NOMO-1 treated with dmso at 0.1 percent for 144 hours (cell line): ENCODE results near the gene HYI.
"Not testable (repeated sequence)": the region's sequence is repeated elsewhere in the genome, so short reads cannot be mapped to it uniquely, and the experiment has no call there.

Experiments
- DNase-seq: peaks from one replicate; lab custom pipeline; 2025; ENCODE audit not compliant: unreplicated experiment; lab: John Stamatoyannopoulos, UW

HYI gene

DNA sequence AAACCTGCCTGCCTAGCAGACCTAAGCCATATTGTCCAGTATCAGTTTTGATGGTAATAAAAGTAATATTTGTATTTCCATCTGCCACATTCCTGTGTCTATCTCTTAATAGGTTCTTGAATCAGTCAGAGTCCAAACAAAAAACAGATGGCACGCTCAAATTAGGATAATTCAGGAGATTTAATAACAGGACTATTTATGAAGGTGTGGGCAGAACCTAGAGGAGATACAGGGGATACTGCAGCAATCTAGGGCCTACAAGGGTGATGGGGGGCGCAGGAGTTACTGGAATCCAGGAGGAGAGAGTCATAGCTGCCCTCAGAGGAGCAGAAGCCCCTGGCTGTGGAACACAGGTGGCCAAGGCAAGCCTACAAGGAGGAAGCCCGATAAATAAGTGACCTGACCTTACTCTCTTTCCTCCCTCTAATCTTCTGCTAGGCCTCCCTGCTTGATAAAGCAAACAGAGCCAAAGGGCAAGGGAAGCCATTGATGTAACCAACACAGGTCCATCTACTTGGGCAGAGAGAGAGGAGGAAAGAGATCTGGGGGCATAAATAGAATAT lies 11.9 kb upstream of the HYI start:
- DNase-seq: no peak

DNA sequence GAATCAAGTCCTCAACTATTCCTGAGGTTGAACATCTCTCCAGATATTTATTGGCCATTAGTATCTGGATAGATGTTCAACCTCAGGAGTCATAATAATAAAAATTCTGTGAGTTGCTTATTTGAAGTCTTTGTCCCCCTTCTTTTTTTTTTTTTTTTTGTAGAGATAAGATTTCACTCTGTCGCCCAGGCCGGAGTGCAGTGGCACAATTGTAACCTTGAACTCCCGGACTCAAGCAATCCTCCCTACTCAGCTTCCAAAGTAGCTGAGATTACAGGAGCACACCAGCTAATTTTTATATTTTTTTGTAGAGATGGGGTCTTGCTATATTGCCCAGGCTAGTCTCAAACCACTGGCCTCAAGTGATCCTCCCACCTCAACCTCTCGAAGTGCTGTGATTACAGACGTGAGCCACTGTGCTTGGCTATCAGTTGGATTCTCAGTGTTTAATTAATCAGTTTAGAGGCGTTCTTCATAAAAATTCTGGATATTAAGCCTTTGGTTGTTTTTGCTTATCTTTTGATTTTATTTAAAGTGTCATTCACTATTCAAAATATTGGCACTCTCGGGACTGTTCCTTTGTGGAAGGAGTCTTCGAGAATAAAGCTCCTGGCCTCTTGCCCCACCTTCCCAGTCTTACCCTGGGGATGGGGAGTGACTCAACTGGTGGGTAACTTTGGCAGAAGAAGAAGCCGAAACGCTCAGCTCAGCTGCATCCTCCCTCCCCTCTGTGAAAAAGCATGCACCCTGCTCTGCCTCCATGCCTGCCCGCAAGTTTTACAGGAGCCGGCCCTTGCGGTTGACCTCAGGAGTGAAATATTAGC lies 11.2 kb upstream of the HYI start:
- DNase-seq: no peak

DNA sequence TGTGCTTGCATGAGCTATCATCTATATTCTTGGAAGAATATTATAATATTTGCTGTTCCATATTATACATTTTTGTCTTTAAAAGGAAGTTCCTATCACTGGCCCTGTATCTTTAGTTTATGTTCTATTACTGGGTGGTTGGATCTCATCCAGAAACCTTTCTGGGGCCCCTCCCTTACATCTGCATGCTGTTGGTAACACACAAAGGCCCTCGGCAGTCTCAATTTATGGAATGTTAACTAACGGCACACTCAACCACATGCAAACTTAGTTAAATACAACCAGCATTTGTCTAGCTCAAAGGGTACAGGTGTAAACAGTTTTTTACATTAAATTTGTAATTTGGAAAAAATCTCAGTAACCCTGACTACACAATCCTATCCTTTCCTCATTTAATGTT lies 9.7 kb upstream of the HYI start:
- DNase-seq: no peak

DNA sequence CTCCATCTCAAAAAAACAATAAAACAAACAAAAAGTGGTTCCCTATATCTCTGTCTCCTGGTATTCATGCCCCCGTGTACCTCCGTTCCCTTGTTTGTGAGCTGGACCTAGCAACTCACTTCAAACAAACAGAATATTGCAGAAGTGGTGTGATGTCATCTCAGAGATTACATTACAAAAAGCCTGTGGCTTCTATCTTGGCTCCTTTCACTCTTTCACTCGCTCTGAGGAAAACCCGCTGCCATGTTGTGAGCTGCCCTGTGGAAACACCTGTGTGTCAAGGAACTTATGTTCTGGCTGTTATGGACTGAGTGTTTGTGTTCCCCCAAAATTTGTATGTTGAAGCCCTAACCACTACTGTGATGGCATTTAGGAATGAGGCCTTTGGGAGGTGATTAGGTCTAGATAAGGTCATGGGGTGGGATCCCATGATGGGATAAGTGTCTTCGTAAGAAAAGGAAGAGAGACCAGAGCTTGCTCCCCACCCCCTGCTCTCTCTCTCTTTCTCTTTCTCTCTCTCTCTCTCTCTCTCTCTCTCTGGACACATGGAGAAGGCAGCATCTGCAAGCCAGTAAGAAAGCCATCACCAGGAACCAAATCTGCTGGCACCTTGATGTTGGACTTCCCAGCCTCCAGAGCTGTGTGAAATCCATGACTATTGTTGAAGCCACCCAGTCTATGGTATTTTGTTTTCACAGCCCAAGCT lies 7.4 kb upstream of the HYI start:
- DNase-seq: no peak

DNA sequence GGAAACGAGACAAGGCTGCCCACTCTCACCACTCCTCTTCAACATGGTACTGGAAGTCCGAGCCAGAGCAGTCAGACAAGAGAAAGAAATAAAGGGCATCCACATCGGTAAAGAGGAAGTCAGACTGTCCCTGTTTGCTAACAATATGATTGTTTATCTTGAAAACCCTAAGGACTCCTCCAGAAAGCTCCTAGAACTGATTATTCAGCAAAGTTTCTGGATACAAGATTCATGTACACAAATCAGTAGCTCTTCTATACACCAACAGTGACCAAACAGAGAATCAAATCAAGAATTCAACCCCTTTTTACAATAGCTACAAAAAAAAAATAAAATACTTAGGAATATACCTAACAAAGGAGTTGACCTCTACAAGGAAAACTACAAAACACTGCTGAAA lies 4.6 kb upstream of the HYI start:
- DNase-seq: not testable (repeated sequence)

DNA sequence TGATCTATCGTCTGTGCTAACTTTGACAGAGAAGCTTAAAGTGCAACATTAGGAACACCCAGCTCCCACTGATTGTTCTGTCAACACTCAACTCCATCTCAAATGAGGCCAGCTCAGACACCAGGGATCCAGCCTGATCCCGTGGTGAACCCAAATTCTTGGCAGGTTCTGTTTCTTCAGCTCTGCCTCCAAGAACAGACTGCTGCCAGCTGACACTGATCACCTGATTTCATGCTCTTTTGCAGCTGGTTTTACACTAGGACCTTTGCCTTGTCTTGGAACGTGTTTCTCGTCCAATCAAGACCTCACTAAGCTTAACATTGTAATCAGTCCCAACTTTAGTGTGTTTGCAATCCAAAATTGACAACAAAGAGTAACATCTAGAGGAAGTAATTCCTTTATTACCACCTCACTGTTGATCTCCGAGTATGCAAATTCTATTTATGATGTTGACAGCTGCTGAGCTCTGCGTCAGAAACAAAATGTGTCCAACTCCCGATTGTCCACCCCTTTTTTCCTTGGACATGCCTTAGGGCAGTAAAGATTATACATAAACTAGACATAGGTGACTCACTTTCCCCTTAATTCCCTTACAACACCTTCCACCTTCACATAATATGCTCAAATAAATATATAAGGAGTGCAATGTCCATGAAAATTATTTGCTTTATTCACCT lies 1.6 kb upstream of the HYI start:
- no peak for DNase-seq

DNA sequence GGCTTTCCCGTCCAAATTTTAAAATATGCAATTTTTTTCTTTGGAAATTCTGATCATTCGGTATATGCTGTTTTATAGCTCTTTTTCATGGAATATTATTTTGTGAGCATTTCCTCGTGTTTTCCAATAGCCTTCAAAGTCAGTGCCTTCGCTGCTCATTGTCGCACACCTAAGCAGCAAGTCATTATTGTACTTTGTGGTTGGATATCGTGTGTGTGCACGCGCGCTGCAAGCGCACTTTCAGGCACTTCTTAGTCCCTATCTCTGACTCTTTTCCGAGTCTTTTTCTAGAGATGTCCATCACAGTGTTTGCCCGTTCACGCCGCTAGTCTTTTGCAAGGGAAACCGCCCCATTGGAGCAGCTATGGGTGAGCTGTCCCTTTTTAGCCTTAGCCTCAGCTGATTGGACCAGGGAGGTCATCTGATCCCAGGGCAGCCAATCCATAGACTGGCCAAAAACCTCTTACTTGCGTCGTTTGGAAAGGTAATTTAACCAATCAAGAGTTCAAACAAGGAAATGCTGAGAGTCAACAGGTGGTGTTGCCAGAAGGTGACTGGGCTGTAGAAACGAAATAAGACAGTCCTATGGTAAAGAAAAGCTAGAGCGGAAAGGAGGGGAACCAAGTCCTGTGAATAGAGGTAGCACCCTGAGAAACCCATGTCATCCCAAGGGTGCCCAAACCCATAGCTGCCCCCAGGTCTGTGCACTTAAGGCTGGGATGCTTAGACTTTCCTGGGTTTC lies 710 bp upstream of the HYI start:
- peak; percentile 68 for DNase-seq

DNA sequence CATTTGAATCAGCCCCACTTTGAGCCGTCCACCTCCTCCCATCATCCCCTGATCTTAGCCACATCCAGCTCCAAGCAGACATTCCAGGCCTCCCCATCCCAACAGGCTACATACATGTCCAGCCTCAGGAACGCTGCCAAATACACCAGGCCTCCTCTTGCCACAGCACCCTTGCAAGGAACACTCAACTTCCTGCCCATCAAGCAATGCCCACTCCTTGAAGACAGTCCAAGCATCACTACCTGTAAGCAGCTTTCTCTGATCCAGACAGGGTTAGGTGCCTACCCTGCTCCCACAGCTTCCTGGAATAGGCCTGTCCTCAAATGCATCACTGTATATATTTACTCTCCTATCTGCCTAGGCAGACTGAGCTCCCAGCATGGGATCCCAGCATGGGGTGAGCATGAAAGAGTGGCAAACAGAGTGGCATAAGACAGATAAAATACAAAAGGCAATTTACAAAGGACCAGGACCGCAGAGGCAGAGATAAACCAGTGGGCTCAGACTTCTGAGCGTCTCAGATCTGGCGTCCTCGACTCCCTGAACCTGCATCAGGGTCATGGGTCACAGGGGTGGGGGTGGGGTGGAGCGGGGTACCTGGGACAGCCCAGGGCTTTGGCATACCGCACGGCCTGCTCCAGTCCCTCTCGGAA lies 816 bp downstream of the HYI start:
- no peak for DNase-seq

DNA sequence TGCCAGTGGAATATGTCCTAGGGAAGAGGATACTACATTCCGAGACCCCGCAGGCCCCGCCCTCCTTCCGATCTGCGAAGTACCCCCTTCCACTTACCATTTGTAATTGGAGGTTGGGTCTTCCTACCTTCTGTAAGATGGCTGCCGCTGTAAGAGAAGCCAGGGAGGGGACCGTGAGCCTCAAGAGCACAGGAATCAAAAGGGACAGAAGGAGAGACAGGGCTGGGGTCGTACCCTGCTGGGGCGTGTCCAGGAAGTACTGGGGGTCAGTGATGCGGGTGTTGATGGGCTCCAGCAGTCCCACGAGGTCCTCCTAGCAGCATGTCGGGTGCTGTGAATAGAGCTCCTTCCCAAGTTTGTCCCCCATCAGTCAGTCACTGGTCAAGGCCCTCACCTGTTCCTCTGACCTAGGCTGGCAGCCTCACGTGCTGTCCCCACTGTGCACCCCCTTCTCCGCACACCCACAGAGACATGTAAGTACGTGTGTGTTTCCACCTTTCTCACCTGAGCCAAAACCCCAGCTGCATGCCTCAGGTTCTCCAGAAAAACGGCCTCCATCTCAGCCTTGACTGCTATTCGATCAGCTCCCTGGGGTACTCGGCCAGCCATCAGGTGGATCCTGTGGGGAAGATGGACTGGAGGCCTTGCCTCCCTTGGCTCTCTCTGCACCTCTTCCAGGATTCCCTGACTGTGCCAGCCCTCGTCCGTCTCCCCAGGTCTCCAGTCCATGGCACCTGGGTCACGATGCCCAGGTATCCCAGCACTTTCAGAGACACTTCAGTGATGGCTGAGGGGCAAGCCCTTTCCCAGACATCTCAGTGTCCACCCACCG lies 1.8 kb downstream of the HYI start:
- no peak for DNase-seq

DNA sequence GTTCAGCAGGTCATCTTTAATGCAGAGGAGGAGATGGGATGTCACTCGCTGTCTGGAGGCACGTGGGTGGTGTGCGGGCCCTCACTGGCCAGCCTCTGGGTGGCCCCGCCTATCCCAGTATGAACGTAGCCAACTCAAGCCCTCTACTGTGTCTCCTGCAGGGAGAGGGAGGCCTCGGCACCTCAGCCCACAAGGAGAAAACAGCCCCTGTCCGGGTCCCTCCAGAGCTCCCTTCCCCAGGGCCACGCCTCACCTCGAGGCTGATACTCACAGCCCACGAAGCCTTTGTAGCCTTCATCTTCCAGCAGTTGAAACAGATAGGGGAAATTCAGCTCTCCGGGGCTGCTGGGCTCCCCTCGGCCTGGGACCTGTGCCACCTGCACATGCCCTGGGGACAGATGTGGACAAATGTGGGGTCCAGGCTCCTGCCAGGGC lies 2.6 kb downstream of the HYI start:
- no peak for DNase-seq

DNA sequence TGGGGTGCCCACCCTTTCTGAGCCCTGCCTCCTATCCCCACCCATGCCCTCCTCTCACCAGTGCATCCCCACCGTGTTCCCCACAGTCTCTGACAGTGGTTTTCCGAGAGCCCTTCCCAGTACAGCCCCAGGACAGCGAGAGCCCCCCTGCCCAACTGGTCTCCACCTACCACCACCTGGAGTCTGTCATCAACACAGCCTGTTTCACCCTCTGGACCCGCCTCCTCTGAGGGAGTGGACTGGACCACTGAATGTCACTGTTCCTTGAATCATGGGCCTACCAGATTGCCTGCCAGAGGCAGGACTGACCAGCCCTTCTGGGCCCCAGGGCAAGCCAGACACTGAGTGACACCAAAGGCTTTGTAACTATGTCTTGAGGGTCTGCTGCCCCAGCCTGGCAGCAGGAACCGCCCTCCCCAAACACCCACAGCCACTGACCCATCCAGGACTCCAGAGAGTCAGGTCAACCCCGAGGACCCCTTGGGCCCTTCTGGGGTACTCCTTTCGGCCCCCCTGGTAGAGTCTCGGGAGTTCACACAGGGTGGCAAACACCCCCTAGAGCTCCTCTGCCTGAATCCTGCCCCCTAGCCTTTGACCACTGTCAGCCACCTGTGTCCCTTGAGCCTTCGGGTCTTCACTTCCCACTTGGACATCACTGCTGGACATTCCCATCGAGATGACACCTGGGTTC lies 3.3 kb downstream of the HYI start:
- no peak for DNase-seq

DNA sequence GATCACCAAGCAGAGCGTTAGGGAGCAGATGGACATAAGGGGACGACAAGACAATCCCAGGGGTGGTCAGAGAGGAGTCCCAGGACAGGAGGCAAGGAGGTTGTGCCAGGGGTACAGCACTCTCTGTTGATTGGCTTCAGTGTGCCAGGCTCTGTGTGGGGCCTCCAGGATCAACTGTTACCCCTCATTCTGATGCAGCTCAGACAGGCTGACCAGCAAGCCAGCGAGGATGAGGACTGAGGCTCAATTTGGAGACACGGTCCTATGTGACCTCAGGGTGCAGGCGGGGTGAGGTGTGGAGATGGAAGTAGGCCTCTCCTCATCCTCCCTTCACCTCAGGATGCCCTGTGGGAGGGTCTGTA lies 4.0 kb downstream of the HYI start:
- DNase-seq: no peak

DNA sequence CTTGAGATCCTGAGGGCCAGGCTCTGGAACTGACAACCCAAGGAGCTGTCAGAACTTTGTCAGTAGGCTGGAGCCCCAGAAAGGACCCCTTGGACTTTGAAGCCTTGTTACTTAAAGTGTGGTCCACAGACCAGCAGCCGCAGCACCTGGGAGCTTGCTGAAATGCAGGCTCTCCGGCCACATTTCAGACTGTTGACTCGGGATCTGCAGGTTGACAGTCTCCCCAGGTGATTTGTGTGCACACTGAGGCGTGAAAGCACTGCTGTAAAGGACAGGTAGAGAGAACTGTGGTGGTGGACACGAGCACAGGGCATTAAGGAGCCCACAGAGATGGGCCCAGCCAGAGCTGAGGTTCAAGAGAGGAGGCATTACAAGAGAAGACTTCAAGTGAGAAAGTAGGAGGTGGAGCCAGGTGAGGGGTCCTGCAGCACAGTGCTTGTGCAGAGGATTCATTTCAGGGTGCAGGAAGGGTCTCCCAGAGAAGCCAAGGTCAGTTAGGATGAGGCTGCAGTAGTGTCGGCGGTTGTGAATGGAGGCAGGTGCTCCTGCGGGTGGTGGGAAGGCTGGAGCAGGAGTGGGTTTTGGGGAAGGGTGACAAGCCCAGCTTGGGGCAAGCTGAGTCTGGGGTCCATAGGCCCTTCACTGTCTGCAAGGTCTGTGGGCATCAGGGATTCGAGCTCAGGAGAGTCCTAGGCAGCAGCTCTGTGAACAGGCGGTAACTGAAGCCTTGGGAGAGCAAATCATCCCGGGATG lies 4.6 kb downstream of the HYI start:
- DNase-seq: no peak

DNA sequence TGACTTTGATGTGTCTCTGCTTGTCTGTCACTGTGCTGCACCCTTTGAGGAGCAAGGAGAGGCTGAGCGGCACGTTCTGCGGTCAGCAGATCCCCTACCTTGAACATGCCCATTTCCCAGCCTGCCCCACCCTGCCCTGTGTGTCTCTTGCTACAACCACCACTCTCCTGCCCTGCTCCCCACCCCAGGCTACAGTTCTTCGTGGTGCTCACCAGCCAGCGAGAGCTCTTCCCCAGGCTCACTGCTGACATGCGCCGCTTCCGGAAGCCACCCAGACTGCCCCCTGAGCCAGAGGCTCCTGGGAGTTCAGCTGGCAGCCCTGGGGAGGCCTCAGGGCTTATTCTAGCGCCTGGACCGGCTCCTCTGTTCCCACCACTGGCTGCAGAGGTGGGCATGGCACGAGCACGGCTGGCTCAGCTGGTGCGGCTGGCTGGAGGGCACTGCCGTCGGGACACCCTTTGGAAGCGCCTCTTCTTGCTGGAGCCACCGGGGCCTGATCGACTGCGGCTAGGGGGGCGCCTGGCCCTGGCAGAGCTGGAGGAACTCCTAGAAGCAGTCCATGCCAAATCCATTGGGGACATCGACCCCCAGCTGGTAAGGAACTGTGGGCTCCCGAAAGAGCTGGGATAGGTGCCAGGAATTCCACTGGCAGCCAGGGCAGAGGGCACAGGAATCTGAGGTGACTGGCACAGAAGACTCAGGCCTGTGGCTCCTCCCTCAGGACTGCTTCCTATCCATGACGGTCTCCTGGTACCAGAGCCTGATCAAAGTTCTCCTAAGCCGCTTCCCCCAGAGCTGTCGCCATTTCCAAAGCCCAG lies 5.6 kb downstream of the HYI start:
- no peak for DNase-seq

DNA sequence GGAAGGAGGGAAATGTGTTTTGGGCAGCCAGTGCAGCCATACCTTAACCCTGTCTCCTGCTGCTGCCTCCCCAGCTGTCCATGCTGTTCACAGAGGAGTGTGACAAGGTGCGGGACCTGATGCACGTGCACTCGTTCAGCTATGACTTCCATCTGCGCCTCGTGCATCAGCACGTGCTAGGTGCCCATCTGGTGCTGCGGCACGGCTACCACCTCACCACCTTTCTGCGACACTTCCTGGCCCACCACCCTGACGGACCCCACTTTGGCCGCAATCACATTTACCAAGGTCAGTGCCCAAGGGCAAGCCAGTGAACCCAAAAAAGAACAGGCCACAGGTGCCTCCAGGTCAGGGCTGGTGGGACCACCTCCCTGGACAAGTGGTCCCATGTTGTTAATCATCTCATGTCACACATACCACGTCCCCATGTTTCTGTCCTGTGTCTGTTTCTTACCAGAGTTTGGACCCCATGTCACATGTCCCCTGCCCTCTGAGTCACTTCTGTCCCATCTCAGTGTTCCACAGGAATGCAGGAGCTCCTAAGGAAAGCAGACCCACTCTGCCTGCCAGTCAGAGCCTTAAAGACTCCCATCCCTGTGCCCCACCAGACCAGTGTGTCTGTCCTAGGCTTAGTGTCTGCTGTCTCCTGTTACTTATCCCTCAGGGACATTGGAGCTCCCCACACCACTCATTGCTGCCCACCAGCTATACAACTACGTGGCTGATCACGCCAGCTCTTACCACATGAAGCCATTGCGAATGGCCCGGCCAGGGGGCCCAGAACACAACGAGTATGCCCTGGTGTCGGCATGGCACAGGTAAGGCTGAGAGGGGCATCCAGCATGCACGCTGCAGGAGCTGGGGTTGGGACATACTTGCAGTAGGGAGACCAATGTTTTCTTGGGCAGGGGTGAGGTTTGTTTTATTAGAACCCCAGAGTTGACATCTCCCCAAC lies 6.6 kb downstream of the HYI start:
- DNase-seq: no peak

DNA sequence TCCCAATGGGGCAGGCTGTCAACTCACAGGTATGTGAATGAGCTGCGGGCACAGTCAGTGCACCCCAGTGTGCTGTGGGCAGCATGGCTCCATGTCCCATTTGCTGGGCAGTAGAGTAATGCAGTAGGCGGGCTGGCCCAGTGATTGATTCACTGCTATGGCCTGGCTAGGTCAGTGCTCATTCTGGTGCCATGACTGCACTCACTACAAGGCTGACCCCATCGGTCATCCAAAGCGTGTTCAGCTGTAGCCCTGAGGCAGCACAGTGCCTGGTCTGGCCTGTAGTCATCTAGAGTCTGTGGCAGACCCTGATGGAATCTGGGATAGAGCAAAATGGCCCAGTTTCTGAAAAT lies 7.4 kb downstream of the HYI start:
- no peak for DNase-seq
